Endodermal cell (in vitro differentiated cells): ENCODE measurements around the gene ANKRD22. TPM values are rescaled to one million over a fixed set of nuclear protein-coding genes. Genes with fewer than 3 reads are reported as not detected.

Experiments used
- DNase-seq: peaks from one replicate; pipeline ENCODE4 v3.0.0-alpha.2; 2017
- H3K27ac ChIP-seq: 2 replicates; pipeline ENCODE4 v1.5.1; 2013; ENCODE audit warnings: mild to moderate bottlenecking, low read depth, low read length, moderate library complexity
- H3K27me3 ChIP-seq: 2 replicates; pipeline ENCODE4 v1.6.1; 2013; ENCODE audit warnings: mild to moderate bottlenecking, low read length, moderate library complexity; ENCODE audit not compliant: insufficient read depth, control insufficient read depth, poor library complexity, severe bottlenecking
- H3K36me3 ChIP-seq: 2 replicates; pipeline ENCODE4 v1.7.0; 2013; ENCODE audit warnings: mild to moderate bottlenecking, low read length, moderate library complexity; ENCODE audit not compliant: control insufficient read depth, insufficient read depth
- H3K4me1 ChIP-seq: one replicate; pipeline ENCODE4 v1.7.0; 2013; ENCODE audit warnings: low read length; ENCODE audit not compliant: control insufficient read depth, insufficient read depth
- H3K4me3 ChIP-seq: 2 replicates; pipeline ENCODE4 v1.5.1; 2013; ENCODE audit warnings: mild to moderate bottlenecking, low read length, moderate library complexity
- H3K9ac ChIP-seq: 2 replicates; pipeline ENCODE4 v1.6.1; 2013; ENCODE audit warnings: mild to moderate bottlenecking, low read length, moderate library complexity; ENCODE audit not compliant: poor library complexity, severe bottlenecking; ENCODE audit errors: extremely low read depth
- H3K9me3 ChIP-seq: 2 replicates; pipeline ENCODE4 v1.6.1; 2013; ENCODE audit warnings: mild to moderate bottlenecking, low read length, moderate library complexity; ENCODE audit not compliant: control insufficient read depth
- H3K27ac Mint-ChIP-seq: 2 replicates; pipeline ENCODE4 v1.8.0; 2020; ENCODE audit warnings: mixed read lengths
- H3K27me3 Mint-ChIP-seq: 2 replicates; pipeline ENCODE4 v1.8.0; 2021; ENCODE audit warnings: mild to moderate bottlenecking, mixed read lengths; ENCODE audit not compliant: insufficient read depth
- H3K36me3 Mint-ChIP-seq: 2 replicates; pipeline ENCODE4 v1.8.0; 2020; ENCODE audit warnings: low read depth, mixed read lengths
- H3K4me1 Mint-ChIP-seq: 2 replicates; pipeline ENCODE4 v1.8.0; 2020; ENCODE audit warnings: mixed read lengths
- H3K4me3 Mint-ChIP-seq: 2 replicates; pipeline ENCODE4 v1.8.0; 2020; ENCODE audit warnings: mild to moderate bottlenecking, moderate library complexity, mixed read lengths
- H3K9me3 Mint-ChIP-seq: 2 replicates; pipeline ENCODE4 v1.8.0; 2020; ENCODE audit warnings: mild to moderate bottlenecking, mixed read lengths
- WGBS, 2 experiments: methylation state at CpG; one replicate each; pipeline versions ENCODE4 v1.1.5 to v1.1.7; 2013; ENCODE audit warnings: missing lambda C conversion rate in 2 of 2, mixed read lengths in 1 of 2; ENCODE audit not compliant: insufficient coverage in 1 of 2, insufficient read length in 1 of 2; 5-methylcytosine and 5-hydroxymethylcytosine counted together
- total RNA-seq, 2 donors: library from RNA; stranded (reverse); fragmentation: NEBNext Ultra II Directional in 1 of 2; extraction: Animal tissue kit (Norgen Biotek cat#: 25700) in 1 of 2; gene quantifications; 2 replicates in 1 of 2; 3 replicates in 1 of 2; pipeline ENCODE4 v1.2.1, GENCODE V29; 2021
- TF ChIP-seq, protein P1 (sequence below): fragments of 200-600 bp; sonication (generic); conservative IDR thresholded peaks from 2 replicates; pipeline ENCODE4 v1.5.0; 2021; ENCODE audit warnings: antibody characterized with exemption, mild to moderate bottlenecking

ANKRD22 gene
- total RNA-seq, 2 donors from 2014 or later = not detected

- TF ChIP-seq, protein P1, sequence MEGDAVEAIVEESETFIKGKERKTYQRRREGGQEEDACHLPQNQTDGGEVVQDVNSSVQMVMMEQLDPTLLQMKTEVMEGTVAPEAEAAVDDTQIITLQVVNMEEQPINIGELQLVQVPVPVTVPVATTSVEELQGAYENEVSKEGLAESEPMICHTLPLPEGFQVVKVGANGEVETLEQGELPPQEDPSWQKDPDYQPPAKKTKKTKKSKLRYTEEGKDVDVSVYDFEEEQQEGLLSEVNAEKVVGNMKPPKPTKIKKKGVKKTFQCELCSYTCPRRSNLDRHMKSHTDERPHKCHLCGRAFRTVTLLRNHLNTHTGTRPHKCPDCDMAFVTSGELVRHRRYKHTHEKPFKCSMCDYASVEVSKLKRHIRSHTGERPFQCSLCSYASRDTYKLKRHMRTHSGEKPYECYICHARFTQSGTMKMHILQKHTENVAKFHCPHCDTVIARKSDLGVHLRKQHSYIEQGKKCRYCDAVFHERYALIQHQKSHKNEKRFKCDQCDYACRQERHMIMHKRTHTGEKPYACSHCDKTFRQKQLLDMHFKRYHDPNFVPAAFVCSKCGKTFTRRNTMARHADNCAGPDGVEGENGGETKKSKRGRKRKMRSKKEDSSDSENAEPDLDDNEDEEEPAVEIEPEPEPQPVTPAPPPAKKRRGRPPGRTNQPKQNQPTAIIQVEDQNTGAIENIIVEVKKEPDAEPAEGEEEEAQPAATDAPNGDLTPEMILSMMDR = no peak
- H3K4me1 Mint-ChIP-seq = peaks cover 8% of the 10 kb centered on the region
- H3K4me1 ChIP-seq = no peaks in the 10 kb centered on the region
- H3K4me3 Mint-ChIP-seq = no peak overlapping the region
- no peaks in the 10 kb centered on the region for H3K9me3 Mint-ChIP-seq
- no peaks in the 10 kb centered on the region for H3K9me3 ChIP-seq
- no peaks in the 10 kb centered on the region for H3K36me3 Mint-ChIP-seq
- no peaks in the 10 kb centered on the region for H3K36me3 ChIP-seq
- no peak for DNase-seq
- H3K27ac ChIP-seq = no peak overlapping the region
- H3K4me3 ChIP-seq = no peak overlapping the region
- H3K27ac Mint-ChIP-seq = no peak overlapping the region
- peaks cover 27% of the 10 kb centered on the region for H3K27me3 ChIP-seq
- WGBS, 2 experiments = 93 to 97% methylated on average over 4 of the region's 4 CpGs
- peaks cover 7% of the 10 kb centered on the region for H3K27me3 Mint-ChIP-seq
- H3K9ac ChIP-seq = no peak overlapping the region
Measured at GRCh38 chr10:88852327-88852726, 683 bp upstream of the ANKRD22 start.

DNA sequence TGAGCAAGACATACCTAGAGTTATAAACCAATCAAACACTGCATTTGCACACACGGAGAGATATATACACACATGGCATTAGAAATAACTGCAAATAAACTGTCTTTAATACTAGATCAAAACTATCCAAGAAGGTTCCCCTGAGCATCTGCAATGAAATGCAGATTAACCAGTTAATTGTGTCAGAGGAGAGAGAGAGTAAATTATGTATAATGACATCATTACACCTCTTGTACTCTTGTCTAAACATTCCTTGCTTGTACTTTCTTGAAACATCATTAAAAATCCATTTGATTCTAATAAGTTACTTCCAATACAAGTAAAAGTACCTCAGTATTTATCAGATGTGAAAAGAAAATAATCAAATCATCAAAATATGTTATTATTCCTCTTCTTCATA is 932 bp downstream of the ANKRD22 start:
- Histone ChIP-seq H3K27ac (no peak overlapping the region), H3K9me3 (no peaks in the 10 kb centered on the region), H3K9ac (no peak overlapping the region), H3K4me1 (no peaks in the 10 kb centered on the region), H3K36me3 (no peaks in the 10 kb centered on the region), H3K4me3 (no peak overlapping the region), H3K27me3 (peaks cover 21% of the 10 kb centered on the region)
- WGBS, 2 experiments = 79% methylated on average over 1 of the region's 1 CpG; no CpG with 5 or more reads in 1 of the 2 experiments
- Mint-ChIP-seq H3K9me3 (no peaks in the 10 kb centered on the region), H3K36me3 (no peaks in the 10 kb centered on the region), H3K27me3 (peaks cover 7% of the 10 kb centered on the region), H3K27ac (no peak overlapping the region), H3K4me1 (peaks cover 8% of the 10 kb centered on the region), H3K4me3 (no peak overlapping the region)
- TF ChIP-seq, protein P1 = no peak
- no peak for DNase-seq

DNA sequence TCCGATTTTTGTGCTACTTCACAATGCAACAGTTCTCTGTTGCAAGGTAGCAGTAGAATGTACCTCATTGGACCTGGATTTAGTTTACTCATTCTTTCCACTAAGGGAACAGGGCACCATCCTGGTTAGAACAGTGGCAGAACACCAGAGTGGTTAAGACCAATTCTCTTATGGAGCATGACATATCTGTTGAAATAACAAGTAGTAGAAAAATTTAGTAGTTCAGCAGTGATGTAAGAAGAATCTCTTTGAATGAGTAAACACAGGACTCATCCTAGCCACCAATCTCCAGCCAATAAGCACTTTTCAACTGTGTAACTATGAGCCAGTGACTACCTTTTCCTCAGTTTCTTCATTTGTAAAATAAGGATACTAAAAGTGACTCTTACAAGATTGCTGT is 2.4 kb downstream of the ANKRD22 start:
- TF ChIP-seq, protein P1 = no peak
- Histone ChIP-seq H3K27me3 (peaks cover 17% of the 10 kb centered on the region), H3K9me3 (no peaks in the 10 kb centered on the region), H3K4me3 (no peak overlapping the region), H3K9ac (no peak overlapping the region), H3K4me1 (no peaks in the 10 kb centered on the region), H3K27ac (no peak overlapping the region), H3K36me3 (no peaks in the 10 kb centered on the region)
- H3K4me3 Mint-ChIP-seq = no peak overlapping the region
- peaks cover 2% of the 10 kb centered on the region for H3K27me3 Mint-ChIP-seq
- no peaks in the 10 kb centered on the region for H3K9me3 Mint-ChIP-seq
- no peak for DNase-seq
- H3K36me3 Mint-ChIP-seq = no peaks in the 10 kb centered on the region
- 93 to 100% methylated on average over 1 of the region's 1 CpG for WGBS, 2 experiments
- peaks cover 8% of the 10 kb centered on the region for H3K4me1 Mint-ChIP-seq
- H3K27ac Mint-ChIP-seq = no peak overlapping the region
